Spleen (tissue), 7 donors: ENCODE results near the gene ANKS1B.

Experiments used
- POLR2A ChIP-seq, 3 donors: fragments of 450-650 bp; IDR thresholded peaks; one replicate each; pipeline ENCODE4 v1.5.1; 2017; ENCODE audit warnings: antibody characterized with exemption in 3 of 3, mild to moderate bottlenecking in 1 of 3
- POLR2AphosphoS5 ChIP-seq, 3 donors: sonication (generic); formaldehyde crosslinking; IDR thresholded peaks; one replicate each; pipeline ENCODE4 v1.5.1; 2017; ENCODE audit warnings: antibody characterized with exemption in 3 of 3
- TF ChIP-seq, protein P1 (sequence below), 11 experiments: fragments of 200-600 bp in 7 of 11; fragments of 450-650 bp in 4 of 11; sonication (generic) in 4 of 11; IDR thresholded peaks in 8 of 11; conservative IDR thresholded peaks in 3 of 11; 1 replicate in 7 of 11; 2 replicates in 4 of 11; pipeline versions ENCODE4 v1.4.0 to v1.8.0; 2016 to 2021; ENCODE audit warnings: antibody characterized with exemption in 11 of 11, inconsistent platforms in 4 of 11, mild to moderate bottlenecking in 1 of 11
- donor health status: DM: no; HTN: no; CAD: no; lungs with moderate emphysema.
- donor health status: DM: no; HTN: no; CAD: no.
- donor health status: DM: no; HTN: no; CAD: no.

DNA sequence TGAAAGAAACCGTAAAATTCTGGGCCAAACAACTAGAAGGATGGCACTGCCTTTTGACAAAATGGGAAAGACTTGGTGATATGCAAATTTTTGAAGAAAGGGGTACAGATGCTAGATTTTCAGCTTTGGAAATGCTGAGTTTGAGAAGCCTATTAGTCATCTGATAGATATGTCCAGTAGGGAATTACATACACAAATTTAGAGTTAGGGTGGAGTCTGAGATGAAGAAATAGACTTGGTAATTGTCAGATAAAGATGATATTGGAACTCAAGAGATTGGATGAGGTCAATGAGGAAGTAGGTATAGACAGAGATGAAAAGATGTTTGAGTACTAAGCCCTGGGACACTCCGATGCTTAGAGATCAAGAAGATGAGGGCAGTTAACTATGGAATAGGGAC lies 184.1 kb downstream of the ANKS1B start:
- TF ChIP-seq, protein P1, sequence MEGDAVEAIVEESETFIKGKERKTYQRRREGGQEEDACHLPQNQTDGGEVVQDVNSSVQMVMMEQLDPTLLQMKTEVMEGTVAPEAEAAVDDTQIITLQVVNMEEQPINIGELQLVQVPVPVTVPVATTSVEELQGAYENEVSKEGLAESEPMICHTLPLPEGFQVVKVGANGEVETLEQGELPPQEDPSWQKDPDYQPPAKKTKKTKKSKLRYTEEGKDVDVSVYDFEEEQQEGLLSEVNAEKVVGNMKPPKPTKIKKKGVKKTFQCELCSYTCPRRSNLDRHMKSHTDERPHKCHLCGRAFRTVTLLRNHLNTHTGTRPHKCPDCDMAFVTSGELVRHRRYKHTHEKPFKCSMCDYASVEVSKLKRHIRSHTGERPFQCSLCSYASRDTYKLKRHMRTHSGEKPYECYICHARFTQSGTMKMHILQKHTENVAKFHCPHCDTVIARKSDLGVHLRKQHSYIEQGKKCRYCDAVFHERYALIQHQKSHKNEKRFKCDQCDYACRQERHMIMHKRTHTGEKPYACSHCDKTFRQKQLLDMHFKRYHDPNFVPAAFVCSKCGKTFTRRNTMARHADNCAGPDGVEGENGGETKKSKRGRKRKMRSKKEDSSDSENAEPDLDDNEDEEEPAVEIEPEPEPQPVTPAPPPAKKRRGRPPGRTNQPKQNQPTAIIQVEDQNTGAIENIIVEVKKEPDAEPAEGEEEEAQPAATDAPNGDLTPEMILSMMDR (IDR thresholded peaks at IDR 0.05 in 8 of 11, conservative IDR thresholded peaks at IDR 0.05 in 3 of 11): no peak
- TF ChIP-seq POLR2A (IDR thresholded peaks at IDR 0.05) (no peak), POLR2AphosphoS5 (IDR thresholded peaks at IDR 0.05) (no peak)
